ENCODE measurements around the gene OPRD1.

- TF ChIP-seq, protein P1, sequence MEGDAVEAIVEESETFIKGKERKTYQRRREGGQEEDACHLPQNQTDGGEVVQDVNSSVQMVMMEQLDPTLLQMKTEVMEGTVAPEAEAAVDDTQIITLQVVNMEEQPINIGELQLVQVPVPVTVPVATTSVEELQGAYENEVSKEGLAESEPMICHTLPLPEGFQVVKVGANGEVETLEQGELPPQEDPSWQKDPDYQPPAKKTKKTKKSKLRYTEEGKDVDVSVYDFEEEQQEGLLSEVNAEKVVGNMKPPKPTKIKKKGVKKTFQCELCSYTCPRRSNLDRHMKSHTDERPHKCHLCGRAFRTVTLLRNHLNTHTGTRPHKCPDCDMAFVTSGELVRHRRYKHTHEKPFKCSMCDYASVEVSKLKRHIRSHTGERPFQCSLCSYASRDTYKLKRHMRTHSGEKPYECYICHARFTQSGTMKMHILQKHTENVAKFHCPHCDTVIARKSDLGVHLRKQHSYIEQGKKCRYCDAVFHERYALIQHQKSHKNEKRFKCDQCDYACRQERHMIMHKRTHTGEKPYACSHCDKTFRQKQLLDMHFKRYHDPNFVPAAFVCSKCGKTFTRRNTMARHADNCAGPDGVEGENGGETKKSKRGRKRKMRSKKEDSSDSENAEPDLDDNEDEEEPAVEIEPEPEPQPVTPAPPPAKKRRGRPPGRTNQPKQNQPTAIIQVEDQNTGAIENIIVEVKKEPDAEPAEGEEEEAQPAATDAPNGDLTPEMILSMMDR (IDR thresholded peaks at IDR 0.05) = no peak
- no peak for TF ChIP-seq POLR2A (IDR thresholded peaks at IDR 0.05)
These were observed 105.8 kb downstream of the OPRD1 start for GRCh38 chr1:28917757-28918118.
